Ishikawa (cell line): ENCODE measurements around the gene CDHR1.

Experiments
- CEBPB ChIP-seq: IDR thresholded peaks from 2 replicates; pipeline ENCODE4 v1.6.1; 2012
- CREB1 ChIP-seq: IDR thresholded peaks from 2 replicates; pipeline ENCODE4 v1.6.1; 2012; ENCODE audit warnings: low read depth
- EGR1 ChIP-seq: IDR thresholded peaks from 2 replicates; pipeline ENCODE4 v1.6.1; 2012
- EP300 ChIP-seq: IDR thresholded peaks from 2 replicates; pipeline ENCODE4 v1.6.1; 2012; ENCODE audit warnings: borderline replicate concordance
- FOXM1 ChIP-seq: IDR thresholded peaks from 2 replicates; pipeline ENCODE4 v1.6.1; 2012; ENCODE audit warnings: low read depth, borderline replicate concordance
- NFIC ChIP-seq: IDR thresholded peaks from 2 replicates; pipeline ENCODE4 v1.6.1; 2012
- RAD21 ChIP-seq: IDR thresholded peaks from 2 replicates; pipeline ENCODE4 v1.6.1; 2012; ENCODE audit warnings: low read depth
- REST ChIP-seq: IDR thresholded peaks from 2 replicates; pipeline ENCODE4 v1.6.1; 2012; ENCODE audit warnings: low read depth, mild to moderate bottlenecking
- TAF1 ChIP-seq: IDR thresholded peaks from 2 replicates; pipeline ENCODE4 v1.6.1; 2012; ENCODE audit warnings: low read depth, mild to moderate bottlenecking
- TCF12 ChIP-seq: IDR thresholded peaks from 2 replicates; pipeline ENCODE4 v1.6.1; 2012; ENCODE audit warnings: low read depth
- TEAD4 ChIP-seq: IDR thresholded peaks from 2 replicates; pipeline ENCODE4 v1.6.1; 2012
- YY1 ChIP-seq: IDR thresholded peaks from 2 replicates; pipeline ENCODE4 v1.6.1; 2012; ENCODE audit warnings: low read depth
- ZBTB7A ChIP-seq: IDR thresholded peaks from 2 replicates; pipeline ENCODE4 v1.6.1; 2012; ENCODE audit warnings: low read depth
- TF ChIP-seq, protein P1 (sequence below): IDR thresholded peaks from 2 replicates; pipeline ENCODE4 v1.6.1; 2012
- TF ChIP-seq, protein P2 (sequence below): IDR thresholded peaks from 2 replicates; pipeline ENCODE4 v1.6.1; 2012

Gene CDHR1

GRCh38 chr10:84164442-84164841 is 29.9 kb upstream of the CDHR1 start:
- TF ChIP-seq TAF1 (no peak), NFIC (no peak), FOXM1 (no peak), EGR1 (no peak)
- TF ChIP-seq, protein P1, sequence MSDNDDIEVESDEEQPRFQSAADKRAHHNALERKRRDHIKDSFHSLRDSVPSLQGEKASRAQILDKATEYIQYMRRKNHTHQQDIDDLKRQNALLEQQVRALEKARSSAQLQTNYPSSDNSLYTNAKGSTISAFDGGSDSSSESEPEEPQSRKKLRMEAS: no peak

- TF ChIP-seq CREB1 (no peak), EP300 (no peak), FOXM1 (no peak), TAF1 (no peak), YY1 (no peak)
- TF ChIP-seq, protein P2, sequence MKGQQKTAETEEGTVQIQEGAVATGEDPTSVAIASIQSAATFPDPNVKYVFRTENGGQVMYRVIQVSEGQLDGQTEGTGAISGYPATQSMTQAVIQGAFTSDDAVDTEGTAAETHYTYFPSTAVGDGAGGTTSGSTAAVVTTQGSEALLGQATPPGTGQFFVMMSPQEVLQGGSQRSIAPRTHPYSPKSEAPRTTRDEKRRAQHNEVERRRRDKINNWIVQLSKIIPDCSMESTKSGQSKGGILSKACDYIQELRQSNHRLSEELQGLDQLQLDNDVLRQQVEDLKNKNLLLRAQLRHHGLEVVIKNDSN: no peak
Observed at GRCh38 chr10:84166620-84167288, 27.6 kb upstream of the CDHR1 start.

DNA sequence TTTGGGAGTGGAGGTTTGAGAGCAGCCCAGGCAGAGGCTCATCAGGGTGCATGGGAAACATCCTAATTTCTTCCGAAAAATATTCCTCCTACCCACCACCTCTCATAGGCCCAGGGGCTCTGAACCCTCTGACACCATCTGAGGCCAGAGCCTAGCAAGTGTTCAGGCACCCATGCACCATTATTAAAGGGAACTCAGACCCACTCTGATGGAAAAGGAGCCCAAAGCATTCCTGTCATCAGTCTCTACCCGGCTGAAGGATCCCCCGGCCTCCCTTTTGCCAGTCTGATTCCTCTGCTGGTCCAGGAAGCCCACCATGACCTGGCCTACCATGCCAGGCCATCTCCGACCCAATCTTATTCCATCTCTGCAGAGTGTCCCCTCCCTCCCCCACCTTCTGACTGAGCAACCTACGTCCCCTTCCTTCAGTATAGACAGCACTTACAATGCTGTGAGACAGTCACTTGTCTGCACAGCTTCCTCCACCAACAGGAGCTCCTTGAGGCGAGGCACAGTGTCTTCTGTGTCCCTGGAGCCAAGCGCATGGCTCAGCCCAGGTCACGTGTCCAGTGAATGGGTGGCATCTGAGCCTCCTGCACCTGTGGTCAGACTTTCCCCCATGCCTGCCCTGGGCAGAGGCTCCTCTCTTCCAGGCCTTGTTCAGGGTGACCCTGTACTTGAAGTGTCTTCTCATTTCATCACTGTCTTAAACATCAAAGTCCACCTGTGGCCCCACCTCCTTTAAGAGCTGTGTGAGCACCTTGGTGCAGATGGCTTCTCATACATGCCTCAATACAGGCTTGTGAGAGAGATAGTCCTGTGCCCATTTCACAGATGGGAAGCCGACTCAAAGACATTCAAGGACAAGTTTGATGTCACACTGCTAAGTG is 21.6 kb upstream of the CDHR1 start:
- no peak for TF ChIP-seq CEBPB
- no peak for TF ChIP-seq CREB1
- no peak for TF ChIP-seq REST
- no peak for TF ChIP-seq TAF1
- TF ChIP-seq TCF12: no peak
- no peak for TF ChIP-seq EP300
- TF ChIP-seq, protein P1: no peak
- TF ChIP-seq NFIC: no peak
- TF ChIP-seq EGR1: no peak
- TF ChIP-seq YY1: no peak
- no peak for TF ChIP-seq ZBTB7A
- no peak for TF ChIP-seq RAD21
- no peak for TF ChIP-seq TEAD4

DNA sequence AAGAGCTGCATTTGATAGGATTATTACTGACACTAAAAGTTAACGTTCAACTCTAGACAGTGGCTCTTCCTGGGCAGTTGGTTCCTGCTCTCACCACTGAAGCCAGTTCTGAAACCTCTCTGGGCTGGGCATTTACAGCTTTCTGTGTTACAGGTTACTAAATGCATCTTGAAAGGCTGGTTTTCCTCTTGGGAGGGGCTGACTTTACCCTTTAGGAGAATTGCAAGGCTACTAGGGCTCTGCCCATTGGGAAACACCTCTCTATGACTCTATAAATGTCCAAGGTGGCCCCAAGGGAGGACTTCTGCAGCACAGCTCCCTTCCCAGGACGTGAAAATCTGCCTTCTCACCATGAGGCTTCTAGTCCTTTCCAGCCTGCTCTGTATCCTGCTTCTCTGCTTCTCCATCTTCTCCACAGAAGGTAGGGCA is 20.8 kb upstream of the CDHR1 start, which contains the start of gene GPR15LG:
Gene GPR15LG, plus strand, starts transcription at position 301 of the 429 bp plus-strand sequence. Its CDS starts 51 bp downstream, at position 352.
- TF ChIP-seq EGR1: no peak
- TF ChIP-seq REST: no peak
- TF ChIP-seq ZBTB7A: no peak
- TF ChIP-seq CEBPB: no peak
- no peak for TF ChIP-seq CREB1
- TF ChIP-seq TAF1: no peak
- no peak for TF ChIP-seq EP300
- no peak for TF ChIP-seq FOXM1
- no peak for TF ChIP-seq TEAD4
- TF ChIP-seq, protein P2: no peak
- TF ChIP-seq RAD21: no peak
- TF ChIP-seq TCF12: no peak
- no peak for TF ChIP-seq YY1
- TF ChIP-seq, protein P1: no peak
- no peak for TF ChIP-seq NFIC

- TF ChIP-seq EGR1 (no peak), REST (no peak), RAD21 (no peak), CREB1 (no peak), NFIC (no peak), CEBPB (no peak), TCF12 (no peak), FOXM1 (no peak), TAF1 (no peak)
- TF ChIP-seq, protein P1: no peak
Observed at GRCh38 chr10:84175436-84175835, 18.9 kb upstream of the CDHR1 start.
